GM12873 (cell line): Measurements from ENCODE around the gene VSNL1.

Experiments
- TF ChIP-seq, protein P1 (sequence below): IDR thresholded peaks from 2 replicates; pipeline ENCODE4 v1.5.1; 2012; ENCODE audit warnings: low read depth, mild to moderate bottlenecking, moderate library complexity, low read length, control low read depth; ENCODE audit not compliant: insufficient read depth; ENCODE audit errors: missing control alignments

Gene VSNL1

DNA sequence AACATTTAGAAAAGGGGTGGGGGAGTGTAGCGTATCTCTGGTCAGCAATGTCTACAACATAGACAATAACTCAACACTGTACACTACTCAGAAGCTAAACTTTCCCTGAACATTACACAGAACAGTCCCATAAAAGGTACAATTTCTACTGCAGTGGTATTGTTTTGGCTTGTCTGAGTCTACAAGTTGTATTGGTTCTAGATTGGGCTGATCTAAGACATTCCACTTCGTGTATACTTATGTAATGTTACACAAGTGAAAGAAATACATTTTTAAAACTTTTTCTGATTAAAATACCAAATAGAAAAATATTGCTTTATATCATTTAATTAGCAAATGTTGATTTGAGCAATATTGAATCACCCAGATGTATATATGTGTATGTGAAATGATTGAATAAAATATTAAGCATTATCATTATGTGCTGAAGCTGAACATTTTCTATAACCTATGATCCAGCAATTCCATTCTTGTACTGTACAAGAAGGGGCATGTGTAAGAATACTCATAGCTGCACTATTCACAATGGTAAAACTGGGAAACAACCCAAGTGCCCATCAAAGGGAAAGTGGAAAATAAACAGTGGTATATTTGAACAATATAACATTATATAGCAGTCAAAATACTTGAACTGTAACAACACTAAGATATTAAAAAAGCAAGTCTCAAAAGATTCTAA is 52.4 kb downstream of the VSNL1 start:
- TF ChIP-seq, protein P1, sequence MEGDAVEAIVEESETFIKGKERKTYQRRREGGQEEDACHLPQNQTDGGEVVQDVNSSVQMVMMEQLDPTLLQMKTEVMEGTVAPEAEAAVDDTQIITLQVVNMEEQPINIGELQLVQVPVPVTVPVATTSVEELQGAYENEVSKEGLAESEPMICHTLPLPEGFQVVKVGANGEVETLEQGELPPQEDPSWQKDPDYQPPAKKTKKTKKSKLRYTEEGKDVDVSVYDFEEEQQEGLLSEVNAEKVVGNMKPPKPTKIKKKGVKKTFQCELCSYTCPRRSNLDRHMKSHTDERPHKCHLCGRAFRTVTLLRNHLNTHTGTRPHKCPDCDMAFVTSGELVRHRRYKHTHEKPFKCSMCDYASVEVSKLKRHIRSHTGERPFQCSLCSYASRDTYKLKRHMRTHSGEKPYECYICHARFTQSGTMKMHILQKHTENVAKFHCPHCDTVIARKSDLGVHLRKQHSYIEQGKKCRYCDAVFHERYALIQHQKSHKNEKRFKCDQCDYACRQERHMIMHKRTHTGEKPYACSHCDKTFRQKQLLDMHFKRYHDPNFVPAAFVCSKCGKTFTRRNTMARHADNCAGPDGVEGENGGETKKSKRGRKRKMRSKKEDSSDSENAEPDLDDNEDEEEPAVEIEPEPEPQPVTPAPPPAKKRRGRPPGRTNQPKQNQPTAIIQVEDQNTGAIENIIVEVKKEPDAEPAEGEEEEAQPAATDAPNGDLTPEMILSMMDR: no peak

DNA sequence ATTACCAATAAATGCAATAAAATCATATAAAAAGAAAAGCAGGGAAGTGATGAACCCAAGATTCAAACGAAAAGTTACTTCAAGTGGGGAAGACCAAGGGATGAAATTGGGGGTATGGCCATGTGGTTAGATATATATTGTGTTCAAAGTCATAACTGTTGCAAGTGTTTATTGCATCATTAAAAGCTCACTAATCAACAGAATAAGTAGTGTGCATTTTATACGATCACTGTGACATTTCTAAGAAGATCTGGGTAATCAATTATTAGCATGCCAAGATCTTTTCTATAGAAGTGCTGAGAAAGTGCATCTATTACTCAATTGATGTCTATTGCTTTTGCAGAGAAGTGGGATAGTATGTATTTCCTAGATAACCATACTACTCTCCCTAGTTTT is 52.9 kb downstream of the VSNL1 start:
- TF ChIP-seq, protein P1: no peak

DNA sequence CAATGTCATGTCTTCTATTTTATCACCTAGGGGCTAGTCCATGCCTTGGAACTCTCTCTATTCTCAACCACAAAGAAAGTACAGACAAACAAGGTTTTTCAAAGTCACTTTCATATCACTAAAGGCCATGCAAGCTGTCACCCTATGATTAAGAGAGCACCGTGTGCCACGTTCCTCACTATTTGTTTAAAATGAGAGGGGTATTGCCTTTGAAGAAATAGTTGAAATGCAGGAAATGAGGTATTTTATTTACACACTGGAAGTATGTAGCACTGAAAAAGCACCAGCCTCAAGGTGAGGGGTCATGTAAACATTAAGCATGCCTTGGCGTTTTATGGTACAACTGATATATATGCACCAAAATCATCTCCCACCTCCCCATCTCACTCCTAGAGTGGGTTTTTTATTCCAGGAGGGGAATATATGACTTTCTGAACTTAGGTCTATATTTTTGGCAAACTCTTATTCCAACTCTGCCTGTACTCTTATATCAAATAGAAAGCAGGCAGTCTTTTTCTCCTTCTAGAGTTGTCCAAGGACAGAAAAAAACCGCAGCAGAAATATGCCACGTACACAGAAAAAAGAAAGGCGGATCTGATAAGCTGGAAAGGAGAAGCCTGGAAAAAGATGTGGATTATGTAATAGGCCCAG is 53.5 kb downstream of the VSNL1 start:
- TF ChIP-seq, protein P1: no peak

DNA sequence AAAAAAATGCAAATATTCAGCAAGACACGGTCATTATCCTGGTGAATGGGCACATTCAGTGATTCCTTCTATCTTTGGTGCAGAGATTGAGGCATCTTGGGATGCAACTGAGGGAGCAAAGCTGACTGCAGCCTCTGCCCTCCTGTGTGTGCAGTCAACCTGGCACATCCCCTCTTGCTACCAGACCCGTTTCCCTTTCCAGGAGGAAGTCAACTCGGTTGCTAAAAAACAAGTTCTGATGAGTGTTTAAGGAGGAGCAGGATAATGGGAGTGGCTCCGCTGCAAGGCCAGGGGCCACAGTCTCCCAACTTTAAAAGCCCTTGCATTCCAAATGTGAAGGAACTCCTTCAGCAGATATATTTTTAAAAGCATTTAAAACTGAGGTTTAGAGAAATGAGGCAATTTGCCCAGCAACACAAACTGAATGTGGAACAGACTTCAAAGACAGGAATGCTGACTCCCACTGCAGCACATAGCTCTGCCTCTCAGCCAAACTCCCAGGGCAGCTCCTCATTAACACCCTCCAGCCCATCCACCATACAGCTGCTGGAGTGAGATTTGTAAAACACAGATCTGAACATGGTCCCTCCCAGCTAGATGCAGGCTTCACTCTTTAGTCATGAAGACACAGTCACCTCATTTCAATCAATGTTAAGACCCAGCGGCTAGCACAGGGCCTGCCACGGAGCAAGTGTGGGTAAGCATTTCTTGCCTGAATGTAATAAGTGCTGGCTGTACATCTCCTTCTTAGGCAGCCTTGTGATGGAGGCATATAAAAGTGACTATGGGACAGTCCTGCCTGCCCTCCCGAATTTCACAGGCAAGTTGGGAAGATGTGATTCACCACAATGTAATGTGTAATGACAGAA is 54.3 kb downstream of the VSNL1 start:
- TF ChIP-seq, protein P1: no peak

DNA sequence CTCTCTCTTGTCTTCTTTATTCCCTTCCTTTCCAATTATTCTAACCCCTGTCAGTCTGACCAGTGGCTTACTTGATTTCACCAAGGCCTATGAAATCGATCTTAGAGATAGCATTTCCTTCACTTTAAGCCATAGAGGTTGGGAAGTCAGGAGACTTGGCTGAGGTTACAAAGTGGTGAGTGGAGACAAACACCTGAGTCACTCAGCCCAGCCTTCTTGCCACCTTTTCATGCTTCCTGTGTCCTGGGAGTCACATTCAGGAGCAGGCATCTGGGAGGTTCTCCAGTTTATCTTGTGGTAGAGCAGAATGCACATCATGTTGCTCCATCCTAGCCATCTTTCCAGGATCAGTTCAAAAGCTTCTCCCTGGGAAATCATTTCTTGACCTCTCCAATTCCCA is 59.1 kb downstream of the VSNL1 start:
- TF ChIP-seq, protein P1: no peak

DNA sequence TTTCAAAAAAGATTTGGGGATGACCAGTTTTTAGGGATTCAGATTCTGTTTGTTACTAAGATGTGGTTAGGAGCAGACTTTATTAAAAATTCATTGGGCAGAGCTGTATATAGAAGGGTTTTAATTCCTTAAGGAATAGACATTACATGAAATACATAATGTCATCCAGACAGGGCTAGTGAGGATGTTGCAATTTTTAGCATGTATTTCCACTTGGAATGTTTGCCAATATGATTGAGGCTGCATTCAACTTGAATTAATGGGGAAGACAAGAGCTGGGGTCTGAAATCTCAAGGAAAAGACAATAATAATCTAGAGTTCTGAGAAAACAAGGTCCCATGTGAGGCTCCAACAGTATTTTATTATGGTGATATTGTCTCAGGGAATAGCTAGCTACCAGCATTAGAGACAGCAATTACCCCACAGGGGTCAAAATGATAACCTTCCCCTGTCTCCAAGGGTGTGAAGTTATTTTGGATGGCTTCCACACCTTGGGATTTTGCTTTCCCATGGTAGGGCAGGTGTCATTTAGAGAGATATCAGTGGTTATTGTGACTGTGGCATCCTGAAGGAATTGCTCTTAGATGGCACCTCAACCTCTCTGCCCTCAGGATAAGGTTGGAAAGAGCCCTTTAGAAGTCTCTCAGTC is 60.2 kb downstream of the VSNL1 start:
- TF ChIP-seq, protein P1: no peak
